HUES48 (cell line): ENCODE data around the gene DBN1.

Experiments
- H3K27ac ChIP-seq: one replicate; pipeline ENCODE4 v1.7.0; 2013; ENCODE audit warnings: low read depth, low read length, inconsistent platforms
- H3K27me3 ChIP-seq: 2 replicates; pipeline ENCODE4 v1.6.1; 2013; ENCODE audit warnings: mild to moderate bottlenecking, low read length; ENCODE audit not compliant: control insufficient read depth, insufficient read depth
- H3K36me3 ChIP-seq: 2 replicates; pipeline ENCODE4 v1.6.1; 2013; ENCODE audit warnings: low read length; ENCODE audit not compliant: control insufficient read depth, insufficient read depth
- H3K4me1 ChIP-seq: 2 replicates; pipeline ENCODE4 v1.6.1; 2013; ENCODE audit warnings: mild to moderate bottlenecking, low read length; ENCODE audit not compliant: control insufficient read depth, insufficient read depth
- H3K4me3 ChIP-seq: 2 replicates; pipeline ENCODE4 v1.5.1; 2013; ENCODE audit warnings: mild to moderate bottlenecking, low read depth, low read length
- H3K9ac ChIP-seq: 2 replicates; pipeline ENCODE4 v1.6.1; 2013; ENCODE audit warnings: mild to moderate bottlenecking, low read depth, low read length, moderate library complexity
- H3K9me3 ChIP-seq: 2 replicates; pipeline ENCODE4 v1.6.1; 2013; ENCODE audit warnings: low read length; ENCODE audit not compliant: control insufficient read depth, insufficient read depth

The DBN1 gene

DNA sequence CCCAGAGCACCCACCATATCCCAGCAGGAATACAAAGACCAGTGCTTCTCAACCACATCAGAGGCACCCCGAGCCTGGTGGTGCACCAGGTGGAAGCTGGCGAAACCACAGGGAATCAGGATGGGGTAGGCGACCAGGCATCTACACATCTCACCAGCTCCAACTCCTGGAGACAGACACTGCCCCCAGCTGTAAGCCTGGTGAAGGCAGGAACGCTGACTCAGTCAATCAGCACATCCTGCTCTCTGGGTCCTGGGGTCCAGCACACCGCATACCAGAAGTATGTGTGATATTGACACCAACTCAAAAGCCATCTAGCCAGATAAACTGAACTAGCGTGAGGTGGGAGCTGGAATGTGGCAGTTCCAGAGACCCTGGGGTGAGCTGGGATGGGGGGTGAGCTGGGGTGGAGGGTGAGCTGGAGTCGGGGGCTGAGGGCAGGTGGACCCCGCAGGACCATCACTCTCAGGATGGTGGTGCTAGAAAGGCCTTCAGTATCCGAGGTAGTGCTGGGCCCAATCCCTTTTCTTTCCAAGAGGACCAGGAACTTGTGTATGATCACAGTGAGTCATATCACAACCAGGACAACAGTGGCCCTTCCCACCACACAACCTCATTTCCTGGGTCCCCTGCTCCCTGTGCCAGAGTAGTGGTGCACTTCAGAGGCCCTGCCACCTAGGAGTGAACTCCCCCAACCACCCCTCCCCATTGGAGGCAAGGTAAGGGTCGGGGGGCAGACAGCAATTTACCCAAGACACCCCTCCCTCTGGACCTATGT lies 2.5 kb downstream of the DBN1 start:
- H3K27ac ChIP-seq, result peak overlapping the region; percentile 16
- H3K4me1 ChIP-seq, result peaks cover 43% of the 10 kb centered on the region
- H3K9me3 ChIP-seq, result no peaks in the 10 kb centered on the region
- peak overlapping the region; percentile 96; the same call in 1 of the 2 replicates for H3K4me3 ChIP-seq
- peaks cover 56% of the 10 kb centered on the region for H3K36me3 ChIP-seq
- no peak overlapping the region for H3K9ac ChIP-seq
- no peaks in the 10 kb centered on the region for H3K27me3 ChIP-seq

DNA sequence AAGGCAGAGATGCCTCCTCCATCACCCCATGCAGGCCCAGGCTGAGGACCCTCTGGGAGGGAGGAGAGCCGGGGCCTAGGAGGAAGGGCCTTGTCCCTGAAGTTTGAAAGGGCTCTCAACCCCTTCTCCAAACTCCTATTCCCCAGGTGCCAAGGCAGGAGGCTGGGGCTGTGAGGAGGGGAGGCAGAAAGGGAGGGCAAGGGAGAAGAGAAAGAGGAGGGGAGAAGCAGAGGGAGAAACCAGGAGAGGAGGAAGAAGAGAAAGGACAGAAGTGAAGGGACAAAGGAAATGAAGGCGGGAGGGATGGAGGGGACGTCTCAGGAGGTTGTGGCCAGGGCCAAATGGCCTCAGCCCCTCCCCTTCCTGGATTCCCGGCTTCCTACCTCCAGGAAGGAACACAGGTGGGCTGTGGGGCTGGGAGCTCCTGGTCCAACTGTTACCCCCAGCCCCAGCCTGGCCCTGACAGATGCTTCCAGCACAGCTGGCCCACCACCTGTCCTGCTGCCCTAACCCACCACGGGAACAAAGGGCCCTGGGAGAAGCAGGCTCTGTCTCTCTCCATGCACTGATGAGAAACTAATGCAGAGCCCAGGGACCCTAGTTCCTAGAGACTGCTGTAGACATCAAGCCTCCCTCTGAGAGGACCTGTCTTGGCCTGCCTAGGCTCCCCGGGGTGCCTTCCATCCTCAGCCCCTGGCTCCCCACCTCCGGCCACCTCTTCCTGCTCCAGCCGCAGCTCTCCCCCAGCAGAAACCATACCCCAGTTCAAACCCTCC lies 3.5 kb downstream of the DBN1 start:
- Histone ChIP-seq H3K9ac (no peak overlapping the region), H3K4me3 (no peak overlapping the region), H3K4me1 (peaks cover 38% of the 10 kb centered on the region), H3K27ac (peak overlapping the region; percentile 79), H3K9me3 (no peaks in the 10 kb centered on the region), H3K36me3 (peaks cover 66% of the 10 kb centered on the region), H3K27me3 (no peaks in the 10 kb centered on the region)

DNA sequence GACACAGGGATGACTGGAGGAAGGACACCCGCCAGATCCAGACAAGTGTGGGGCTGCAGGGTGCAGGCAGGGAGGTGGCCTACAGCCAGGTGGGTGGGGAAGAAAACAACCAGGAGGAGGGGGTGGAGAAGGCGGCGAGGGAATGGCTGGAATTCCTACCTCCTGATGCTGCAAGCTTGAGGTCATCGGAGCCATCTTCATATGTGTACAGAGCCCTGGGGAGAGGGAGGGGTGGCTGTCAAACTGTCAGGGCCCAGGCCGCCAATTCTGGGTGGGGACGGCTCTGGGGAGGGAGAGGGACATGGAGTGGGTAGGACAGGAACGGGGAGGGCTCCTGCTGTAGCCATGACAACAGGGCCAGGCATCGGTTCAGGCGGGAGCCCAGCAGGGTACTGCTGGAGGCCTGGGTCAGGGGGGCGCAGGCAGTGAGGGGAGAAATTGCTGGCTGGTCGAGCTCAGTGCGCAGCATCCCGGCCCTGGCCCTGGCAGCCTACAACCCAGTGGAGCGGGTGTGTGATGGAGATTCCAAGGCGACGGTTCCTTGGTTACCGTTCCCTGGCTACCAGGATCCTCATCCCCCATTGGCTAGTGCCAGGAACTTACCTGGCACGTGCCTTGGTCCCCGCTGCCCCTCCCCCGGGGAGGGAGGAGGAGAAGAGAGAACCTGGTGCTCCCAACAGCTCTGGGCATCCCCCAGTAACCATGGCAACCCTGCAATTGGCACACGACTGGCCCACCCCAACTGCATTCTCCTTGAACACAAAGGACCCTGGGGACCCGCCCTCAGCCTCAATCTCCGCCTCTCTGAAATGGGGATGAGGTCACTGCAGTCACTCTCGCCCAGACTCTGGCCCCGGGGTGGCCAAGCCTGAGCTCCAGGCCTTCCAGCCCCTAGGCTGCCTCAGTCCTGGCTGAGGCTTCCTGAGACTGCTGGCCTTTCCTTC lies 4.5 kb downstream of the DBN1 start:
- Histone ChIP-seq H3K9ac (no peak overlapping the region), H3K36me3 (peaks cover 66% of the 10 kb centered on the region), H3K4me3 (no peak overlapping the region), H3K27ac (peak overlapping the region; percentile 79), H3K27me3 (no peaks in the 10 kb centered on the region), H3K4me1 (peaks cover 30% of the 10 kb centered on the region), H3K9me3 (no peaks in the 10 kb centered on the region)

DNA sequence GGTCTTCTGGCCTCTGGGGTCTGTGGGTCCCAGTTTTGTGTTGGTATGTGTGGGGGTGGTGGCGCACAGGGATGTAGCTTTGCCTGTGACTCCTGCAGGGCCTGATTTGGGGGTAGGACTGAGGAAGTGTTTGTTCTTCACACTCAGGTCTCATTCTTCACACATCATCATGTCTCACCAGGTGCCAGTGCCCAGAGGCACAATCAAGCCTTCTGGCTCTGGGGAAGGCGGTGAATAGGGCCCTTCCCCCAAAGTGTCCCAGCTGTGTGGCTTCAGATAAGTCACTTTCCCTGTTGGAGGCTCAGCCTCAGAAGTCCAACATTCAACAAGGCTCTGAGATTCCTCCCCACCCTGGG lies 5.1 kb downstream of the DBN1 start:
- Histone ChIP-seq H3K4me1 (peaks cover 28% of the 10 kb centered on the region), H3K9me3 (no peaks in the 10 kb centered on the region), H3K4me3 (no peak overlapping the region), H3K27me3 (no peaks in the 10 kb centered on the region), H3K27ac (peak overlapping the region; percentile 48), H3K36me3 (peaks cover 72% of the 10 kb centered on the region), H3K9ac (no peak overlapping the region)

DNA sequence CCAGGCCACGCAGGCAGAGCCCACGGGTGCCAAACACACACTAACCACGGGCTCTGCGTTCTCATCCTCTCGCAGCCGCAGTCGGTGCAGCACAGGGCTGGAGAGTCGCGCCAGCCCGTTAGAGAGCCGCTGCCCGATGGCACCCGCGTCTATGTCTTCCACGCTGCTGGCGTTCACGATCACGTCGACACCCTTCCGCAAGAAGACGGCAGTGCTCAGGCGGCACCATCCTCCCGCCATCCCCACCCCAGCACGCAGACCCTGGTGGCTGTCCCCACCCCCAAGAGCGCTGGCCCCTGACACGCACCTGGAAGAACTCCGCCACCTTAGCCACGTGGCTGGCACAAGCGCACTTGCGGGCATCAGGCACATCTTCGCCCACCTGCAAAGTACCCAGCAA lies 6.0 kb downstream of the DBN1 start:
- Histone ChIP-seq H3K27ac (no peak overlapping the region), H3K27me3 (no peaks in the 10 kb centered on the region), H3K4me3 (no peak overlapping the region), H3K9me3 (no peaks in the 10 kb centered on the region), H3K36me3 (peaks cover 78% of the 10 kb centered on the region), H3K9ac (no peak overlapping the region), H3K4me1 (peaks cover 28% of the 10 kb centered on the region)

DNA sequence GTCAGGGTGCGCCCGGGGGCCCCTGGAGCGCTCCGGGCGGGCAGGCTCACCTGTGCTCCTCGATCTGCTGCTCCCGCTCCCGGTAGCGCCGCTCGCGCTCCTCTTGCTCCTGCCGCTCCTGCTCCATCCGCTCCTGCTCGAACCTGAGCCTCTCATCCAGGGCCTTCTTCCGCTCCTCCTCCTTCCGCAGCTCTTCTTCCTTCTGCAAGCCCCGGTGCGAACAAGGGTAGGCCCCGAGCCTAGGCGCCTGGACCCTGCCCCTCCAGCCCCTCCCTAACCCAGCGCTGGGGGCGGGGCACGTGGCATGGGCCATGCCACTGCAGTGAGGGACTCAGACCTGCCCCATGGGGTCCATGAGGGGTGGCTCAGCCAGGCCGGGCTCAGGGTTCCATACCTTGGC lies 6.6 kb downstream of the DBN1 start:
- Histone ChIP-seq H3K4me3 (no peak overlapping the region), H3K27ac (no peak overlapping the region), H3K9ac (no peak overlapping the region), H3K27me3 (no peaks in the 10 kb centered on the region), H3K36me3 (peaks cover 77% of the 10 kb centered on the region), H3K4me1 (peaks cover 25% of the 10 kb centered on the region), H3K9me3 (no peaks in the 10 kb centered on the region)

DNA sequence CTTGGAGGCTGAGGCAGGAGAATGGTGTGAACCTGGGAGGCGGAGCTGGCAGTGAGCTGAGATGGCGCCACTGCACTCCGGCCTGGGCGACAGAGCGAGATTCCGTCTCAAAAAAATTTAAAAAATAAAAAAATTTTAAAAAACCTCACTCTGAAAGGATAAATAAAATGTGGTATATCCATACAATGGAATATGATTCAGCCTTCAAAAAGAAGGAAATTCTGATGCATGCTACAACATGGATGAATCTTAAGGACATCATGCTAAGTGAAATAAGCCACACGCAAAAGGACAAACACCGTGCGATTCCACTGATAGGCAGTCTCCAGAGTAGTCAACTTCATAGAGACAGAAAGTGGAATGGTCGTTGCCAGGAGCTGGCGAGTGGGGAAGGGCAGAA lies 8.4 kb downstream of the DBN1 start:
- Histone ChIP-seq H3K9me3 (no peaks in the 10 kb centered on the region), H3K27me3 (no peaks in the 10 kb centered on the region), H3K4me1 (peaks cover 6% of the 10 kb centered on the region; the same call in 1 of the 2 replicates), H3K9ac (no peak overlapping the region), H3K4me3 (no peak overlapping the region), H3K27ac (no peak overlapping the region), H3K36me3 (peaks cover 73% of the 10 kb centered on the region)

DNA sequence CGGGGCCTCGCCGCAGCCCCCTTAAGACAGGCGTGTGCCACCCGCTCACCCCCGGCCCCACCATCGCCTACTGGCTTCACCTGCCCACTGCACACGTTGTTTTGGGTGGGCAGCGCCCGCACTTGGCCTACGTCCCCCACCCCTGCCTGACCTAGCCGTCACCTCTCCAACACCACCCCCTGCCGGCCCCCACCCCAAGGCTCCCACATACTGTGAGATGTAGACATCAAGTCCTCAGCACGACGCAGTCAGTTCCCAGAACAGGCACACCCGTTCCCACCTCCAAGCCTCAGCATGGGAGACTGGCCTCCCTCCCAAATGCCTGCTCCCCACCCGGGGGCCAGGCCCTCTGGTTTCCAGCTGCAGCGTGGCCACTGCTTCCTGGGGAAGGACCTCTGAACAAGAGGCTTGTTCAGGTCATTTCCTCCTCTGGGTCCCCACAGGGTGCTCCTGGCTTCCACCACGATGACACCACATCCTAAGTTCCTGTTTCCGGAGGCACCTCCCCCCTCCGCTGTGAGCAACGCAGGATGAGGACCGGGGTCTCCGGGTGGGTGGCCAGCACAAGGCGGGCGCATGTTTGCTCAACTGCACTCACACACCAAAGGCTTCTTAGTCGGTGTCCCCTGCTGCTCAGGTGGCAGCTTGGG lies 11.3 kb downstream of the DBN1 start:
- Histone ChIP-seq H3K9me3 (no peaks in the 10 kb centered on the region), H3K27me3 (no peaks in the 10 kb centered on the region), H3K9ac (no peak overlapping the region), H3K36me3 (peaks cover 77% of the 10 kb centered on the region), H3K4me1 (peaks cover 3% of the 10 kb centered on the region), H3K27ac (peak overlapping the region; percentile 5), H3K4me3 (no peak overlapping the region)

DNA sequence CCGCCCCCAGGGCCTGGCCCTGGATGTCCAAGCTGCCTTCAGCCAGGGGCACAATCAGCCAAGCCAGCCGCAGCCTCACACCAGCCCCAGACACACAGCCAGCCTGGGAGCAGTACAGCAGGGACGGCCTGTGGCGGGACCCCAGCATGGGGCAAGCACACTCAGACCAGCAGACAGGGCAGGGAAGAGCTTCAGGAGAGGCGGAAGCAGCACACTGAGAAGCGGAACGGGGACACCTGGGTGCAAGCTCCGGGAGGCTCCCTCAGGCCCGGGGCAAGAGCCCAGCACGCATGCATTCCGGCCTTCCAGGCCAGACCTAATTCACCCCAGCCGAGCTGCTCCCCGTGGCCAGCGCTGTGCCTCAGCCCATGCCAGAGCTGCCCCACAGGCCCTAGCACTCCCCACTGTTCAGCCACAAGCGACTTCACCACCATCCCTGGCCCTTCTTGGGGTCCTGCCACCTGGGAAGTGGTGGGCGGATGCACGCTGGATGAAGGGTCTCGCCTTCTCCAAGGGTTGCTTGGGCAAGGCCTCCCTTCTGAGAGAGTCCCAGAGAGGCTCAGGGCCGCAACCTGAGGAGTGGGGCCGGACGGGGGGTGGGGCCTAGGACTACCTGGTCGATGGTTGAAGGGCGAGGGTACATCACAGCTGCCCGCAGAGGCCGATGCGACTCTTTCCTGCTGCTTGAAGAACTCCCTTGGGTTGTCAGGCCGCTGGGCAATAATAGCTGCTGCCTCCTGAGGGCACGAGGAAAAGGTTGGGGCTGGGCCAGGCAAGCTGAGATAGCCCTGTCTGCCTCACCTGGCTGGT lies 13.4 kb downstream of the DBN1 start:
- Histone ChIP-seq H3K9me3 (no peaks in the 10 kb centered on the region), H3K27me3 (no peaks in the 10 kb centered on the region), H3K9ac (no peak overlapping the region), H3K4me3 (no peak overlapping the region), H3K27ac (peak overlapping the region; percentile 10), H3K36me3 (peaks cover 62% of the 10 kb centered on the region), H3K4me1 (peaks cover 10% of the 10 kb centered on the region)

DNA sequence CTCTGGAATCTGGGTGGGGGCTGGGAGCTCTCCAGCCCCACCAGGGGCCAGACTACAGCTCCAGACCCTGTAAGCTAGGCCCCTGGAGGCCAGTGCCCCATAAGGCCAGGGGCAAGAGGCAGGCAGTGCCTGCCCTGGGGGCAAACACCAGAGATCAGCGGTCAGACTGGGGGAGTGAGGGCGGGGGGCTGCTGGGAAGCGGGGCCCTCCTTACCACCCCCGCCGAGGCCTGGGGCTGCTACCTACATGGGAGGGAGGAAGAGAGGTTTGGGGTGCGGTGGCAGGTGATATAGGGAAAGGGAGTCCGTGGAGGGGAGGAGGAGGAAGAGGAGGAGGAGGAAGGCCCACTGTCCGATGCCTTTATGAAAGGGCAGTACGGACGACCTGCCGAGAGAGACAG lies 14.1 kb downstream of the DBN1 start:
- Histone ChIP-seq H3K27ac (no peak overlapping the region), H3K9ac (no peak overlapping the region), H3K9me3 (no peaks in the 10 kb centered on the region), H3K36me3 (peaks cover 61% of the 10 kb centered on the region), H3K4me3 (no peak overlapping the region), H3K27me3 (no peaks in the 10 kb centered on the region), H3K4me1 (peaks cover 10% of the 10 kb centered on the region)
